A673 (cell line): ENCODE data around the gene AIMP1. TPM values are rescaled to one million over a fixed set of nuclear protein-coding genes. Genes with fewer than 3 reads are reported as not detected.
"Not testable (repeated sequence)": the region's sequence is repeated elsewhere in the genome, so short reads cannot be mapped to it uniquely, and the experiment has no call there.

ENCODE experiments used
- BruUV-seq: library from RNA; stranded (reverse); fragments of 400-500 nt; replicated peaks from 2 replicates; lab custom pipeline; 2021; lab: Mats Ljungman, UMichigan
- CTCF ChIA-PET: fragments of 300-600 bp; sonication (Branson Sonifier 250); formaldehyde crosslinking; loops from one replicate; lab custom pipeline; 2022; ENCODE audit warnings: antibody characterized with exemption; lab: Charles Lee
- POLR2A ChIA-PET: fragments of 300-600 bp; sonication (Branson Sonifier 250); formaldehyde crosslinking; loops from one replicate; lab custom pipeline; 2022; ENCODE audit warnings: antibody characterized with exemption; ENCODE audit not compliant: low non-redundant PET; lab: Charles Lee
- DNase-seq: peaks from one replicate; pipeline ENCODE4 v3.0.0-alpha.2; 2015; ENCODE audit warnings: low spot score
- H3K27ac ChIP-seq: fragments of 200-600 bp; sonication (generic); 2 replicates; pipeline ENCODE4 v1.5.1; 2016; ENCODE audit warnings: mixed run types, low read depth, mild to moderate bottlenecking, mixed read lengths, antibody characterized with exemption, low read length; ENCODE audit not compliant: poor library complexity, severe bottlenecking
- H3K27me3 ChIP-seq: fragments of 200-600 bp; sonication (generic); replicated peaks from 2 replicates; pipeline ENCODE4 v1.6.1; 2017; ENCODE audit warnings: mixed run types, low read depth, mild to moderate bottlenecking, mixed read lengths, antibody characterized with exemption, low read length; ENCODE audit not compliant: insufficient read depth, poor library complexity
- H3K36me3 ChIP-seq: fragments of 200-600 bp; sonication (generic); 2 replicates; pipeline ENCODE4 v1.6.1; 2016; ENCODE audit warnings: mixed run types, mild to moderate bottlenecking, mixed read lengths, antibody characterized with exemption, low read length; ENCODE audit not compliant: insufficient read depth, poor library complexity, severe bottlenecking
- H3K4me1 ChIP-seq: fragments of 200-600 bp; sonication (generic); 2 replicates; pipeline ENCODE4 v1.6.1; 2017; ENCODE audit warnings: mixed run types, mild to moderate bottlenecking, mixed read lengths, antibody characterized with exemption, low read length; ENCODE audit not compliant: insufficient read depth, poor library complexity, severe bottlenecking
- H3K4me3 ChIP-seq: fragments of 200-600 bp; sonication (generic); 2 replicates; pipeline ENCODE4 v1.5.1; 2016; ENCODE audit warnings: low read depth, mixed run types, mild to moderate bottlenecking, mixed read lengths, low read length; ENCODE audit not compliant: poor library complexity, severe bottlenecking
- H3K9me3 ChIP-seq: fragments of 200-600 bp; sonication (generic); 2 replicates; pipeline ENCODE4 v1.6.1; 2016; ENCODE audit warnings: mixed run types, low read depth, mild to moderate bottlenecking, mixed read lengths, antibody characterized with exemption, low read length; ENCODE audit not compliant: poor library complexity, severe bottlenecking
- CTCF ChIP-seq: fragments of 300-800, 200-600 bp; sonication (generic); conservative IDR thresholded peaks from 2 replicates; pipeline ENCODE4 v1.5.1; 2017; ENCODE audit warnings: low read depth, mild to moderate bottlenecking, antibody characterized with exemption, low read length, moderate library complexity, mixed read lengths
- EZH2 ChIP-seq: fragments of 200-600 bp; sonication (generic); IDR thresholded peaks from 2 replicates; pipeline ENCODE4 v1.6.1; 2017; ENCODE audit warnings: borderline replicate concordance, low read depth, mild to moderate bottlenecking, mixed read lengths, antibody characterized with exemption, low read length; ENCODE audit not compliant: poor library complexity, severe bottlenecking
- intact Hi-C: fragments of 100-400 bp; cut with micrococcal nuclease; formaldehyde crosslinking; loops from one replicate; pipeline ENCODE4 v1.10.0; 2022; ENCODE audit not compliant: unreplicated experiment
- total RNA-seq: library from RNA; stranded (reverse); gene quantifications from 2 replicates; pipeline ENCODE4 v1.2.3, GENCODE V29; 2021

Gene AIMP1
- total RNA-seq, 1 experiment from 2014 or later: 74.8 TPM

DNA sequence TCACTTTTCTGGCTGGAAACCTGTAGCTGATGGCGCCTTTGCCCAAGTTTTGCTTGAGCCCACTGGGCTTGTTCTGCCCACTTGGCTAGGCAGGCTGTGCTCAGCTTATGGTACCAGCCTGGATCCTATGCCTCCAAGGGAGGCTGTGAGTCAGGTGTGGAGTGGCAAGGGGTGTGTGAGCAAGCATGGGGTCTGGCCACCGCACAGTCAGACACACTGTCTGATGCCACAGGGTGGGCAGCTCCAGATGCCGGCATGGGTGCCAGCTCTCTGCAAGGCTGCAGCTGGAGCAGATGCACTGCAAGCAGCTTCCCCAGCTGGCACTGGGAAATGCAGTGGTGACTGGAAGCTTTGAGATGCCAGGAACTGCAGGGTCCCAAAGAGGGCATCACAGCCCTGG lies 68.5 kb downstream of the AIMP1 start:
- Histone ChIP-seq H3K36me3 (no peaks in the 10 kb centered on the region), H3K4me1 (no peaks in the 10 kb centered on the region), H3K27ac (no peak overlapping the region), H3K27me3 (no peaks in the 10 kb centered on the region), H3K9me3 (no peaks in the 10 kb centered on the region), H3K4me3 (no peak overlapping the region)
- DNase-seq: no peak
- TF ChIP-seq CTCF: no peak
- no peak for TF ChIP-seq EZH2
- CTCF ChIA-PET: no interaction called here
- no TSS peak for BruUV-seq
- intact Hi-C loops: no loop called here
- POLR2A ChIA-PET: no interaction called here

DNA sequence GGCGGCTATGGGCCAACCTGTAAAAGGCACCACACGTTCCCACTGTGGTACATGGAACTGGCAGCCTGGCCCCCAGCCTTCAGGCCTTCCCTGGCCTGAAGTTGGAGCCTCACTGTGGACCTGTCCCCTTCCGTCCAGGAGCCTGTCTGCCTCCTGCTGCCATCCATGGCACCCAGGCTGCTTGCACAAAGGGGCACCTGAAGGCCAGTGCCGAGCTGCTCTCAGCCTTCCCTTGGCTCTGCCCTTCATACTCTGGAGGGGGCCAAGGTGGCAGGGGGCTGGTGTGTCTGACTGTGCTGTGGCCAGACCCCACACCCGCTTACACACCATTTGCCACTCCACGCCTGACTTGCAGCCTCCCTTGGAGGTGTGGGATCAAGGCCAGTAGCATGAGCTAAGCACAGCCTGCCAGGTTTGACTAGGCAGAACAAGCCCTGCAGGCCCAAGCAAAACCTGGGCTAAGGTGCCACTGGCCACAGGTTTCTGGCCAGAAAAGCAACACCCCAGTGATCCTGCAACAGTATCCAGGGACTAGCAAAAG lies 69.6 kb downstream of the AIMP1 start:
- ChIA-PET CTCF (no interaction called here), POLR2A (no interaction called here)
- no peaks in the 10 kb centered on the region for H3K27me3 ChIP-seq
- H3K4me1 ChIP-seq: no peaks in the 10 kb centered on the region
- BruUV-seq: no TSS peak
- no peak overlapping the region for H3K4me3 ChIP-seq
- no peaks in the 10 kb centered on the region for H3K9me3 ChIP-seq
- no peak overlapping the region for H3K27ac ChIP-seq
- DNase-seq: no peak
- TF ChIP-seq EZH2: no peak
- no peak for TF ChIP-seq CTCF
- intact Hi-C loops: no loop called here
- no peaks in the 10 kb centered on the region for H3K36me3 ChIP-seq

DNA sequence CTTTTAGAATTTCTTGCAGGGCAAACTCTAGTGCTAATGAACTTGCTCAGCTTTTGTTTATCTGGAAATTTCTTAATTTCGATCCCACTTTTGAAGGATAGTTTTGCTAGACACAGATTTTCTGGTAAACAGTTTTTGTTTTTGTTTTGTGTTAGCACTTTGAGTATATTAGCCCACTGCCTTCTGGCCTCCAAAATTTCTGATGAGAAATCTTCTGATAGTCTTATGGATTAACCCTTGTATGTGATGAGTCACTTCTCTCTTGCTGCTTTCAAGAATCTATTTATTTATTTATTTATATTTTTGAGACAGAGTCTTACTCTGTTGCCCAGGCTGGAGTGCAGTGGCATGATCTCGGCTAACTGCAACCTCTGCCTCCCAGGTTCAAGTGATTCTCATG lies 79.2 kb downstream of the AIMP1 start:
- no peaks in the 10 kb centered on the region for H3K36me3 ChIP-seq
- no peaks in the 10 kb centered on the region for H3K4me1 ChIP-seq
- no peaks in the 10 kb centered on the region for H3K27me3 ChIP-seq
- H3K4me3 ChIP-seq: no peak overlapping the region
- ChIA-PET CTCF (no interaction called here), POLR2A (no interaction called here)
- no peak for TF ChIP-seq EZH2
- TF ChIP-seq CTCF: no peak
- BruUV-seq: no TSS peak
- DNase-seq: no peak
- intact Hi-C loops: no loop called here
- no peak overlapping the region for H3K27ac ChIP-seq
- peaks cover 14% of the 10 kb centered on the region for H3K9me3 ChIP-seq

DNA sequence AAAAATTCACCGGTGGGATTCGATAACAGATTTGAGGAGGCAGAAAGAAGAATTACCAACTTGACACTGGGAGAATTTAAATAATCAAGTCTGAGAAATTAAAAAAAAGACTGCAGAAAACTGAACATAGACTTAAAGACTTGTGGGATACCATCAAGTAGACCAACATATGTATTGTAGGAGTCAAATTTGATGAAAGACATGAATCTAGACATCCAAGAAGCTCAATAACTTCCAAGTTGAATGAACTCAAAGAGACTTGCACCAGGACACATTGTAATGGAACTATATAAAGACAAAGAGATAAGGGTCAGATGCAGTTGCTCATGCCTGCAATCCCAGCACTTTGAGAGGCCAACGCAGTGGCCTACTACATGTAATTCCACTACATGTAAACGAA lies 82.5 kb downstream of the AIMP1 start:
- H3K27me3 ChIP-seq, DNase-seq, H3K4me3 ChIP-seq, H3K27ac ChIP-seq, POLR2A ChIA-PET, BruUV-seq, H3K36me3 ChIP-seq, H3K4me1 ChIP-seq, CTCF ChIA-PET, intact Hi-C loops: not testable (repeated sequence)
- peaks cover 14% of the 10 kb centered on the region for H3K9me3 ChIP-seq
